ENCODE results near the gene TMEM151B.

- TF ChIP-seq CTCF (IDR thresholded peaks at IDR 0.05) (no peak), POLR2AphosphoS5 (IDR thresholded peaks at IDR 0.05) (no peak), EP300 (IDR thresholded peaks at IDR 0.05) (no peak)
Observed at GRCh38 chr6:44353336-44353735, 83.1 kb downstream of the TMEM151B start.

Measured in upper lobe of left lung (tissue), 4 donors.